Measurements from ENCODE around the gene PCLAF. TPM values are rescaled to one million over a fixed set of nuclear protein-coding genes. Genes with fewer than 3 reads are reported as not detected.
A peak's percentile ranks its signal among the peaks of the same experiment; 100 is the strongest.

PCLAF gene
- total and polyA plus RNA-seq, 2 of the 8 experiments (the other 6 are each of a cell fraction or from before 2014, with no cell fraction given) = 76.2 to 124 TPM

DNA sequence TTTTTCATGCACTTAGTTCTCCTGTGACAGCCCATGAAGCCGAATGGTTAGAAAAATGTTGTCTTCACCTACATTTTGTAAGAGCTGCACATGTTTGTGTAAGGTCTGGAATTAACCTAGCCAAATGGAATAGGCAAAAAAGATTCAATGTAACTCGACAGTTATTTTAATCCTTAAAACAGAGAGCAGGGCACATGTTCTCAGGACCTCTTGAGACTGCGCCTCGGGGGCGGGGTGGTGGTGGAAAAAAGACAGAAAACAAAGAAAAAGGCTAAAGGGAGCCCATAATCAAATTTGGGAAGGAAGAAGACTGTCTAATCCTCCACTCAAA lies 24.6 kb downstream of the PCLAF start:
- Histone ChIP-seq H3K36me3 (ENCODE audit: control insufficient read depth in 2 of 4, insufficient read depth in 4 of 4, low read length in 3 of 4) (peaks cover 0 to 9% (median 0%) of the 10 kb centered on the region in 4 experiments; a peak in 2 of 8 replicates), H4K20me1 (replicated peaks in 1 of 2; ENCODE audit: control insufficient read depth in 1 of 2, insufficient read depth in 2 of 2, low read length in 2 of 2) (no peaks in the 10 kb centered on the region), H3K4me1 (replicated peaks in 1 of 4; ENCODE audit: control insufficient read depth in 3 of 4, insufficient read depth in 4 of 4, low read length in 3 of 4) (peaks cover 0 to 2% (median 0%) of the 10 kb centered on the region in 4 experiments; a peak in 2 of 7 replicates), H3K4me3 (ENCODE audit: extremely low read depth in 1 of 4, insufficient read depth in 2 of 4, low read depth in 3 of 4, low read length in 4 of 4) (peak overlapping the region; percentile 68 to 95 (median 80); a peak in 6 of 8 replicates), H2BK5ac (ENCODE audit: low read depth, low read length) (no peak overlapping the region), H3K23me2 (ENCODE audit: low read depth, low read length) (peaks cover 2% of the 10 kb centered on the region; the same call in 1 of the 2 replicates), H3K14ac (ENCODE audit: insufficient read length) (no peak overlapping the region), H3K18ac (ENCODE audit: extremely low read depth, low read length) (no peak overlapping the region), H2BK12ac (ENCODE audit: low read depth, low read length) (no peak overlapping the region), H3K9me3 (ENCODE audit: insufficient read depth in 2 of 2, low read depth in 1 of 2, low read length in 1 of 2) (no peaks in the 10 kb centered on the region), H4K5ac (ENCODE audit: insufficient read length, low read depth, low read length) (no peak overlapping the region), H3K23ac (ENCODE audit: insufficient read length) (no peak overlapping the region), H3K79me1 (ENCODE audit: low read depth, low read length) (no peaks in the 10 kb centered on the region), H2BK20ac (ENCODE audit: low read length) (no peak overlapping the region), H3K4me2 (ENCODE audit: insufficient read depth in 1 of 2, low read depth in 2 of 2, low read length in 2 of 2) (peak overlapping the region; percentile 79 to 90), H3K4ac (replicated peaks; ENCODE audit: insufficient read length, low read depth, low read length) (no peak overlapping the region), H2AK5ac (ENCODE audit: low read depth, low read length) (no peak overlapping the region), H3K9ac (replicated peaks in 1 of 4; ENCODE audit: extremely low read depth in 1 of 4, low read depth in 3 of 4, low read length in 3 of 4) (no peak overlapping the region), H3K27ac (ENCODE audit: low read depth, low read length) (no peak overlapping the region), H3K56ac (replicated peaks; ENCODE audit: insufficient read length, low read depth, low read length) (no peak overlapping the region), H2AFZ (ENCODE audit: low read length) (no peak overlapping the region), H2BK15ac (ENCODE audit: low read length) (no peak overlapping the region), H4K91ac (replicated peaks; ENCODE audit: insufficient read length, low read length) (no peak overlapping the region), H3K79me2 (ENCODE audit: control insufficient read depth in 1 of 2, insufficient read depth in 2 of 2, low read length in 2 of 2) (peaks cover 0 to 29% of the 10 kb centered on the region in 2 experiments; a peak in 3 of 4 replicates), H2BK120ac (replicated peaks; ENCODE audit: low read depth, low read length) (no peak overlapping the region), H4K8ac (ENCODE audit: extremely low read depth, insufficient read depth, low read length) (no peak overlapping the region), H3K27me3 (replicated peaks in 1 of 4; ENCODE audit: control insufficient read depth in 3 of 4, extremely low read depth in 1 of 4, insufficient read depth in 3 of 4, low read length in 3 of 4) (no peaks in the 10 kb centered on the region)
- DNase-seq (ENCODE audit: low read depth in 1 of 2, low spot score in 2 of 2) = no peak
- 67% methylated on average over 5 of the region's 5 CpGs; no CpG with 5 or more reads in 1 of the 2 experiments for WGBS, 2 experiments (ENCODE audit: extremely low coverage in 1 of 2, insufficient coverage in 1 of 2, insufficient read length in 1 of 2, insufficient replicate concordance in 2 of 2, low coverage in 1 of 2, low lambda C conversion rate in 2 of 2, missing lambda C conversion rate in 1 of 2)
- ChIA-PET CTCF (ENCODE audit: partially characterized antibody) (interaction anchor here (1.0 to 1.9 kb wide), 2 partner anchors 16 to 38 kb away, joined by 3 to 4 read pairs; no protein-coding TSS in a partner anchor), POLR2A (ENCODE audit: partially characterized antibody) (interaction anchor here (0.6 to 1.0 kb wide), 6 partner anchors 9 to 193 kb away, joined by 3 to 4 read pairs (median 3); partner anchors contain the start of gene PPIB)
- FAIRE-seq = no peak
- TF ChIP-seq TAF1 (IDR thresholded peaks at IDR 0.05; ENCODE audit: low read depth, low read length) = no peak
- TF ChIP-seq, protein P1, sequence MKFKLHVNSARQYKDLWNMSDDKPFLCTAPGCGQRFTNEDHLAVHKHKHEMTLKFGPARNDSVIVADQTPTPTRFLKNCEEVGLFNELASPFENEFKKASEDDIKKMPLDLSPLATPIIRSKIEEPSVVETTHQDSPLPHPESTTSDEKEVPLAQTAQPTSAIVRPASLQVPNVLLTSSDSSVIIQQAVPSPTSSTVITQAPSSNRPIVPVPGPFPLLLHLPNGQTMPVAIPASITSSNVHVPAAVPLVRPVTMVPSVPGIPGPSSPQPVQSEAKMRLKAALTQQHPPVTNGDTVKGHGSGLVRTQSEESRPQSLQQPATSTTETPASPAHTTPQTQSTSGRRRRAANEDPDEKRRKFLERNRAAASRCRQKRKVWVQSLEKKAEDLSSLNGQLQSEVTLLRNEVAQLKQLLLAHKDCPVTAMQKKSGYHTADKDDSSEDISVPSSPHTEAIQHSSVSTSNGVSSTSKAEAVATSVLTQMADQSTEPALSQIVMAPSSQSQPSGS (IDR thresholded peaks at IDR 0.05; ENCODE audit: low read length) = no peak
- TF ChIP-seq TAF7 (optimal IDR thresholded peaks at IDR 0.05; ENCODE audit: borderline replicate concordance, low read depth, low read length) = no peak
- TF ChIP-seq GTF2F1 (IDR thresholded peaks at IDR 0.05; ENCODE audit: borderline replicate concordance, low read depth, low read length) = no peak
- no peak for TF ChIP-seq KDM1A (IDR thresholded peaks at IDR 0.05; ENCODE audit: borderline replicate concordance, low read length)
- TF ChIP-seq, protein P2, sequence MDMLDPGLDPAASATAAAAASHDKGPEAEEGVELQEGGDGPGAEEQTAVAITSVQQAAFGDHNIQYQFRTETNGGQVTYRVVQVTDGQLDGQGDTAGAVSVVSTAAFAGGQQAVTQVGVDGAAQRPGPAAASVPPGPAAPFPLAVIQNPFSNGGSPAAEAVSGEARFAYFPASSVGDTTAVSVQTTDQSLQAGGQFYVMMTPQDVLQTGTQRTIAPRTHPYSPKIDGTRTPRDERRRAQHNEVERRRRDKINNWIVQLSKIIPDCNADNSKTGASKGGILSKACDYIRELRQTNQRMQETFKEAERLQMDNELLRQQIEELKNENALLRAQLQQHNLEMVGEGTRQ (IDR thresholded peaks at IDR 0.05; ENCODE audit: low read length) = no peak
- TF ChIP-seq SUZ12 (IDR thresholded peaks at IDR 0.05; ENCODE audit: low read length) = no peak
- TF ChIP-seq EP300 (IDR thresholded peaks at IDR 0.05; ENCODE audit: borderline replicate concordance in 1 of 2, low read depth in 2 of 2, low read length in 2 of 2) = no peak
- TF ChIP-seq, protein P3, sequence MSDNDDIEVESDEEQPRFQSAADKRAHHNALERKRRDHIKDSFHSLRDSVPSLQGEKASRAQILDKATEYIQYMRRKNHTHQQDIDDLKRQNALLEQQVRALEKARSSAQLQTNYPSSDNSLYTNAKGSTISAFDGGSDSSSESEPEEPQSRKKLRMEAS (IDR thresholded peaks at IDR 0.05) = no peak
- no peak for TF ChIP-seq CEBPB (IDR thresholded peaks at IDR 0.05; ENCODE audit: low read depth, low read length)
- no peak for TF ChIP-seq EGR1 (IDR thresholded peaks at IDR 0.05; ENCODE audit: borderline replicate concordance, low read depth, low read length)

Data from H1 (cell line).